NCI-H1048 (cell line): ENCODE results near the gene FANCD2OS.
"Not testable (repeated sequence)": the region's sequence is repeated elsewhere in the genome, so short reads cannot be mapped to it uniquely, and the experiment has no call there.

Experiments used
- DNase-seq: peaks from one replicate; lab custom pipeline; 2025; lab: John Stamatoyannopoulos, UW

Gene FANCD2OS, protein sequence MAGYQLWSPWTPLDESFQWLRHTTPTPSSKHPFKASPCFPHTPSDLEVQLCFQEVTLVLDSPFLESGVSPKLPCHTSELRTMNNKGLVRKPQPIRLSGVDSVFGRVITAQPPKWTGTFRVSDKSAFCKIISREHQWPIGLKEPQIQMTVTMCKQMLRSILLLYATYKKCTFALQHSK

DNA sequence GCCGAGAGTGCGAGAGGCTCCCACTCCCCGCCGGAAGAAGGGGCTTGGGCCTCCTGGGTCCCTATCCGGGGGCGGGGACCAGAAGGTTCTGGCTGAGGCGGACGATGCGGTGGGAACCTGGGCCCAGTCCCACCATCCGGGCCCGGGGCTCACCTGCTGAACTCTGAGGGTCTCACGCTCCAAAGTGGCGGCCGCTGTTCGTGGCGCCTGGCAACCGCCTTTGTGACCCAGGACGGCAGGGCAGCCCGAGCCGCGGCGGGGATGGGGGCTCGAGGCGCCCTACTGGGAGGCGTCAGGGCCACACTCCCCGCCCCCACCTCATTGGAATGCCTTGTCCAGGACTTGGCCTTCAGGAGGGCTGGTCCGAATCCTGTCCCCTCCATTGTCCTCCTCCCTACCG lies at the start of gene FANCD2OS:
TSS of gene FANCD2OS (minus strand) at position 165 of the 400 bp plus-strand sequence. CDS start 3,481 bp downstream, outside the sequence.
- DNase-seq = no peak

- no peak for DNase-seq
Measured at GRCh38 chr3:10157031-10157430, 49.0 kb upstream of the FANCD2OS start.

GRCh38 chr3:10155658-10156057 lies 47.6 kb upstream of the FANCD2OS start:
- no peak for DNase-seq

GRCh38 chr3:10155123-10155472 lies 47.0 kb upstream of the FANCD2OS start:
- no peak for DNase-seq

DNA sequence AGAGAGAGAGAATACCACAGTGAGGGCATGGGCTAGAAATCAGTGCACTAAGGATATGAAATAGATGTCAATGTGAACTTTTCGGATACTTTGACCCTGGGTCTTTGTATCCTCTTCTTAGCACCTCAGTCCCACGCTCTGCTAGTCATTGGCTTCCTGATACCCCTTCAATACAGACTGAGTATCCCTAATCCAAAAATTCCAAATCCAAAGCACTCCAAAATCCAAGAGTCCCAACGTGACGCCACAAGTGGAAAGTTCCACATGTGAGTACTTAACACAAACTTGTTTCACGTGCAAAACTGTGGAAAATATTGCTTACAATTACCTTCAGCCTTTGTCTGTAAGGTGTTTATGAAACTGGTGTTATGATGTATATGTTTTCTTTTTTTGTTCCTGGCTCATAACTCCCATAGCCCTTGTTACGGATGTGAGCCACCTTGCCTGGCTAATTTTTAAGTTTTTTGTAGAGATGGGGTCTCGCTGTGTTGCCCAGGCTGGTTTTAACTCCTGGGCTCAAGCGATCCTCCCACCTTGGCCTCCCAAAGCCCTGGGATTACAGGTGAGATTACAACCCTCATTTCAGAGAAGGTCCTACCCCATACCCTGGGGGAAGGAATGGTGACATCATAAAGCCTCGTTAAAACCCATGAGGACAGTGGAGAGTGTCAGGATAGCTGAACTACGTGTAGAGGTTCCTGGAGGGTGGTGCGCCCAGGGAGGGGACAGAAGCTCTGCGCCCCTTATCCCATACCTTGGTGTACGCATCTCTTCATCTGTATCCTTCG lies 46.5 kb upstream of the FANCD2OS start:
- no peak for DNase-seq

DNA sequence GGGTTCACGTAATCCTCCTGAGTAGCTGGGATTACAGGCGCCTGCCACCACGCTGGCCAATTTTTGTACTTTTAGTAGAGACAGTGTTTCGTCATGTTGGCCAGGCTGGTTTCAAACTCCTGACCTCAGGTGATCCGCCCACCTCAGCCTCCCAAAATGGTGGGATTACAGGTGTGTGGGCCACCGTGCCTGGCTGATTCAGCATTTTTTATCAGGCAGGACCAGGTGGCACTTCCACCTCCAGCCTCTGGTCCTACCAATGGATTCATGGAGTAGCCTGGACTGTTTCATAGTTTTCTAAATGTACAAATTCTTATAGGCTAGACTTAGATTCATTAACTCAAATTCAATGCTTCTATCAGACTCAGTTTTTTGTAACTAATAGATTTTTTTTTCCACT lies 42.9 kb upstream of the FANCD2OS start:
- DNase-seq = no peak

GRCh38 chr3:10149226-10149625 lies 41.2 kb upstream of the FANCD2OS start:
- no peak for DNase-seq

GRCh38 chr3:10145685-10146084 lies 37.6 kb upstream of the FANCD2OS start:
- no peak for DNase-seq

GRCh38 chr3:10142707-10143560 lies 34.9 kb upstream of the FANCD2OS start:
- DNase-seq = no peak

- DNase-seq = no peak
Measured at GRCh38 chr3:10140996-10141546, 33.0 kb upstream of the FANCD2OS start.

DNA sequence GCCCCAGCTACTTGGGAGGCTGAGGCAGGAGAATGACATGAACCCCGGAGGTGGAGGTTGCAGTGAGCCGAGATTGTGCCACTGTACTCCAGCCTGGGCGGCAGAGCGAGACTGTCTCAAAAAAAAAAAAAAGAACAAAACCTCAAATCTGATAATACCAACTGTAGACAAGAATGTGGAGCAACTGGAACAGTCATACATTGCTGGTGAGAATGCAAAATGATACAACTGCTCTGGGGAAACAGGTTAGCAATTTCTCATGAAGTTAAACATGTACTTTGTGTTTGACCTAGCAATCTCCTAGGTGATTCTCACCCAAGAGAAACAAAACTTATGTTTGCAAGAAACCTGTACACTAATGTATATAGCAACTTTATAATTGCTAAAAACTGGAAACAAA lies 29.1 kb upstream of the FANCD2OS start:
- no peak for DNase-seq

- DNase-seq = no peak
Measured at GRCh38 chr3:10136426-10137005, 28.5 kb upstream of the FANCD2OS start.

GRCh38 chr3:10135872-10136271 lies 27.8 kb upstream of the FANCD2OS start:
- DNase-seq = not testable (repeated sequence)

DNA sequence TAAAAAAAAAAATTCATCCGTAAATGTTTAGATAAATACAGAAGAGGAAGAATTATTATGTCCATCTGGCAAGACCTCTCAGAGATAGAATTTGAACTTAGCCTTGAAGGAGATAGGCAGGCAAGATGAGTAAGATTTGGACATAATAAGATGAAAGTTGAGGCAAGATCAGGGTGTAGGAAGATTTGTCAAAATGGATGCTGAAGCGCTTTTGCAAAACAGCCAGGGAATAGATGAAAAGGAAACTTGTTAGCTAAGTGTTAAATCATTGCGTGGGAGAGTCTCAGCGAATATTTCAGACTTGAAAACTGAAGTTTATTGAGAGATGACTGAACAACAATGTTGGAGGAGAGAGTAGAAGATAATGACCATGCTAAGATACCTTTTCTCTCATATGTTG lies 14.7 kb upstream of the FANCD2OS start:
- no peak for DNase-seq

- no peak for DNase-seq
Measured at GRCh38 chr3:10121064-10121463, 13.0 kb upstream of the FANCD2OS start.

GRCh38 chr3:10119376-10119775 lies 11.3 kb upstream of the FANCD2OS start:
- no peak for DNase-seq

GRCh38 chr3:10116928-10117327 lies 8.9 kb upstream of the FANCD2OS start:
- DNase-seq = no peak

- no peak for DNase-seq
Measured at GRCh38 chr3:10116138-10116460, 8.0 kb upstream of the FANCD2OS start.

DNA sequence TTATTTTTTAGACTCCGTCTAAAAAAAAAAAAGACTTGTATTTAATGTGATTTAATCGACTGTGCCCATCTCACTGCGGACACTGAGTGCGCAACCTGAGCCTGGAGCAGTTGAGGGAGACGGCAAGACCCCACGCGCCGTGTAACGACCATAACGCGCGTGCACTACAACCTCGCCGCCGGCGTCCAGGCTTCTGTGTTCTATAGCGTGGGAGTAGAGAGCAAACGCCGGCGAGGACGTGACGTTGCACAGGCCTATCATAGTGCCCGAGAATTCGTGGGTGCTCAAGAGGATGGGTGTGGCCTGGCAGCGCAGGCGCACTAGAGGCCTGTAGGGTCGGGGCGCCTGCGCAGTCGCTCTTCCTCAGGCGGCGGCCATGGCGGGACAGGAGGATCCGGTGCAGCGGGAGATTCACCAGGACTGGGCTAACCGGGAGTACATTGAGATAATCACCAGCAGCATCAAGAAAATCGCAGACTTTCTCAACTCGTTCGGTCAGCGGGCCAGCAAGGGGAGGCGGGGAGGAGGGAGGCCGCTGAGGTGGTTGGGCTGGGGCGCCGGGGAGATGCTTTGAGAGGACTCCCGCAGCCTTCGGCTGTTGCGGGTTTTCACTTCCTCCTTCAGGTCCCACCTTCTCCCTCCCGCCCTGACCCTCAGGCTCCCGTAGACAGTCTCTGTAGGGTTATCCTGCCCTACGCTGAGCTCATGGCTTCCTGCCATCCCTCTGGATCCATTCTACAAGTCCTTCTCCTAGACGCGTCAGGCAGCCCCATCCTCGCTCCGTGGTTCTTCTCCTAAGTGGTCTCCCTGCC lies 7.5 kb upstream of the FANCD2OS start, which contains the start of gene BRK1:
TSS of gene BRK1 (plus strand) at position 350 of the 812 bp plus-strand sequence. CDS start at position 377, 27 bp downstream.
- peak; percentile 79 for DNase-seq

DNA sequence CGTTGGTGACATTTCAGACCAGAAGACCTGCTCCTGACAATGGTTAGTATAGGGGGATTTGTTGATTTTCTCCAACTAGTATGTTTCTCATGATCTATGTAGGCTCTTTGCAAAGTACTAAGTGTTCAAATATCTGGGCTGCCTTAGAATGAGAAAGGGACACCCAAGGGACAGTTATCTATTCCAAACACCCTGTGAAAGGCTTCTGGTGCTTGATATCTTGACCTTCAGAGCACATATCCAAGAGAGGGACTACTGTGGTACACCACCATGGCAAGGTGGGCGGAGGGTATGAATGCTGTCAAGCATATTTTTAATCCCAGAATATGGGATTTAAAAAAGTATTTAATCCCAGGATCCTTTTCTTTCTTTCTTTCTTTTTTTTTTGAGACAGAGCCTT lies 1.1 kb downstream of the FANCD2OS start:
- no peak for DNase-seq

GRCh38 chr3:10099041-10099440 lies 9.0 kb downstream of the FANCD2OS start:
- no peak for DNase-seq
